CD14-positive monocyte (primary cell): ENCODE results near the gene FRMD4A. TPM values are rescaled to one million over a fixed set of nuclear protein-coding genes. Genes with fewer than 3 reads are reported as not detected.

Experiments
- DNase-seq, 3 donors: peaks; one replicate each; pipeline ENCODE4 v3.0.0-alpha.2; 2011 to 2022
- H2AFZ ChIP-seq: 2 replicates; pipeline ENCODE4 v1.6.0; 2012; ENCODE audit warnings: mild to moderate bottlenecking, low read depth, low read length, inconsistent platforms; ENCODE audit not compliant: insufficient read depth, poor library complexity, severe bottlenecking
- H3K27ac ChIP-seq, 2 donors: 1 replicate in 1 of 2; 2 replicates in 1 of 2; pipeline ENCODE4 v1.5.1; 2012 to 2013; ENCODE audit warnings: low read length in 2 of 2, control low read depth in 1 of 2, inconsistent platforms in 1 of 2, low read depth in 1 of 2, mild to moderate bottlenecking in 1 of 2
- H3K27me3 ChIP-seq, 2 donors: one replicate each; pipeline versions ENCODE4 v1.6.0 to v1.6.1; 2011 to 2013; ENCODE audit warnings: low read length in 2 of 2; ENCODE audit not compliant: control insufficient read depth in 2 of 2, insufficient read depth in 2 of 2
- H3K36me3 ChIP-seq, 2 donors: replicated peaks in 1 of 2; 1 replicate in 1 of 2; 2 replicates in 1 of 2; pipeline versions ENCODE4 v1.5.1 to v1.6.1; 2012 to 2013; ENCODE audit warnings: low read length in 2 of 2, control low read depth in 1 of 2, inconsistent platforms in 1 of 2, mild to moderate bottlenecking in 1 of 2; ENCODE audit not compliant: insufficient read depth in 2 of 2, control insufficient read depth in 1 of 2
- H3K4me1 ChIP-seq, 2 donors: 1 replicate in 1 of 2; 2 replicates in 1 of 2; pipeline versions ENCODE4 v1.5.1 to v1.6.1; 2012 to 2013; ENCODE audit warnings: low read length in 2 of 2, control low read depth in 1 of 2, inconsistent platforms in 1 of 2, mild to moderate bottlenecking in 1 of 2, moderate library complexity in 1 of 2; ENCODE audit not compliant: insufficient read depth in 2 of 2, control insufficient read depth in 1 of 2
- H3K4me2 ChIP-seq: replicated peaks from 2 replicates; pipeline ENCODE3; 2012; ENCODE audit warnings: low read length, moderate library complexity, mild to moderate bottlenecking; ENCODE audit not compliant: poor library complexity, severe bottlenecking; ENCODE audit errors: extremely low read depth
- H3K4me3 ChIP-seq, 3 experiments: fragments of 200-600 bp in 1 of 3; sonication (generic) in 1 of 3; replicated peaks in 1 of 3; 1 replicate in 2 of 3; 2 replicates in 1 of 3; pipeline ENCODE4 v1.5.1; 2011 to 2013; ENCODE audit warnings: low read length in 3 of 3, mild to moderate bottlenecking in 3 of 3, control low read depth in 2 of 3, low read depth in 2 of 3, inconsistent platforms in 1 of 3, moderate library complexity in 1 of 3
- H3K79me2 ChIP-seq: 2 replicates; pipeline ENCODE4 v1.6.0; 2012; ENCODE audit warnings: mild to moderate bottlenecking, control low read depth, inconsistent platforms, low read length, moderate library complexity; ENCODE audit not compliant: insufficient read depth
- H3K9ac ChIP-seq: 2 replicates; pipeline ENCODE4 v1.6.0; 2017; ENCODE audit warnings: low read length, mild to moderate bottlenecking; ENCODE audit not compliant: insufficient read depth, poor library complexity, severe bottlenecking
- H3K9me3 ChIP-seq, 2 donors: replicated peaks in 1 of 2; 1 replicate in 1 of 2; 2 replicates in 1 of 2; pipeline versions ENCODE4 v1.5.1 to v1.6.1; 2012 to 2013; ENCODE audit warnings: low read length in 2 of 2, control low read depth in 1 of 2; ENCODE audit not compliant: control insufficient read depth in 1 of 2, insufficient read depth in 1 of 2
- H4K20me1 ChIP-seq: 2 replicates; pipeline ENCODE4 v1.6.0; 2012; ENCODE audit warnings: mild to moderate bottlenecking, low read length, control low read depth, moderate library complexity; ENCODE audit not compliant: insufficient read depth
- H3K27ac Mint-ChIP-seq, 7 donors: one replicate each; pipeline ENCODE4 v1.8.0; 2020; ENCODE audit warnings: mild to moderate bottlenecking in 7 of 7, mixed read lengths in 7 of 7, moderate library complexity in 6 of 7, inconsistent platforms in 2 of 7
- H3K27me3 Mint-ChIP-seq, 3 donors: one replicate each; pipeline ENCODE4 v1.8.0; 2021 to 2022; ENCODE audit warnings: low read depth in 3 of 3, mild to moderate bottlenecking in 3 of 3, mixed read lengths in 3 of 3, moderate library complexity in 3 of 3, inconsistent platforms in 1 of 3
- H3K36me3 Mint-ChIP-seq, 2 donors: one replicate each; pipeline ENCODE4 v1.8.0; 2020; ENCODE audit warnings: mixed read lengths in 2 of 2, inconsistent platforms in 1 of 2, mild to moderate bottlenecking in 1 of 2
- H3K4me1 Mint-ChIP-seq: one replicate; pipeline ENCODE4 v1.8.0; 2020; ENCODE audit warnings: mild to moderate bottlenecking, mixed read lengths
- H3K4me3 Mint-ChIP-seq, 2 donors: one replicate each; pipeline ENCODE4 v1.8.0; 2020; ENCODE audit warnings: mild to moderate bottlenecking in 2 of 2, mixed read lengths in 2 of 2, moderate library complexity in 1 of 2
- H3K9me3 Mint-ChIP-seq, 7 donors: one replicate each; pipeline ENCODE4 v1.8.0; 2020 to 2022; ENCODE audit warnings: mixed read lengths in 7 of 7, mild to moderate bottlenecking in 6 of 7, moderate library complexity in 6 of 7, inconsistent platforms in 2 of 7
- WGBS: methylation state at CpG from one replicate; pipeline ENCODE4 v1.1.5; 2013; ENCODE audit warnings: missing lambda C conversion rate; ENCODE audit not compliant: insufficient coverage; 5-methylcytosine and 5-hydroxymethylcytosine counted together
- intact Hi-C, 2 donors: fragments of 100-400 bp; cut with micrococcal nuclease; formaldehyde crosslinking; loops; one replicate each; pipeline versions ENCODE4 v1.15.0 to v1.15.1; 2023
- polyA plus RNA-seq, 3 donors: library from polyadenylated mRNA; depleted of rRNA in 1 of 3; unstranded in 2 of 3; stranded (reverse) in 1 of 3; fragments of 300-500 nt in 2 of 3; fragments of >200 nt in 1 of 3; fragmentation: Illumina TruSeq in 2 of 3; gene quantifications; 1 replicate in 2 of 3; 2 replicates in 1 of 3; pipeline ENCODE4 v1.2.3, GENCODE V29; 2012 to 2021
- TF ChIP-seq, protein P1 (sequence below): fragments of 200-600 bp; IDR thresholded peaks from one replicate; pipeline ENCODE4 v1.8.0; 2022; ENCODE audit warnings: antibody characterized with exemption, mild to moderate bottlenecking

Gene FRMD4A
- polyA plus RNA-seq, 3 donors: 0.12 TPM; not detected in 2

GRCh38 chr10:14180911-14181566 lies 149.7 kb downstream of the FRMD4A start:
- Mint-ChIP-seq H3K4me3 (peak overlapping the region in 1 of 2 donors; percentile 41), H3K9me3 (peaks cover 0 to 6% (median 3%) of the 10 kb centered on the region in 7 donors), H3K36me3 (no peaks in the 10 kb centered on the region), H3K4me1 (peaks cover 22% of the 10 kb centered on the region), H3K27me3 (peaks cover 27 to 42% (median 40%) of the 10 kb centered on the region in 3 donors), H3K27ac (no peak overlapping the region)
- no peaks in the 10 kb centered on the region for H3K79me2 ChIP-seq
- H3K9ac ChIP-seq: no peak overlapping the region
- no peak for DNase-seq
- H3K4me2 ChIP-seq: no peak overlapping the region
- peaks cover 19 to 39% of the 10 kb centered on the region in 2 donors for H3K27me3 ChIP-seq
- no peak overlapping the region for H3K27ac ChIP-seq
- H4K20me1 ChIP-seq: no peaks in the 10 kb centered on the region
- no peak overlapping the region for H2AFZ ChIP-seq
- H3K9me3 ChIP-seq: no peaks in the 10 kb centered on the region
- H3K4me1 ChIP-seq: peaks cover 7 to 18% of the 10 kb centered on the region in 2 donors
- no peaks in the 10 kb centered on the region for H3K36me3 ChIP-seq
- intact Hi-C loops: no loop called here
- H3K4me3 ChIP-seq: no peak overlapping the region
- TF ChIP-seq, protein P1, sequence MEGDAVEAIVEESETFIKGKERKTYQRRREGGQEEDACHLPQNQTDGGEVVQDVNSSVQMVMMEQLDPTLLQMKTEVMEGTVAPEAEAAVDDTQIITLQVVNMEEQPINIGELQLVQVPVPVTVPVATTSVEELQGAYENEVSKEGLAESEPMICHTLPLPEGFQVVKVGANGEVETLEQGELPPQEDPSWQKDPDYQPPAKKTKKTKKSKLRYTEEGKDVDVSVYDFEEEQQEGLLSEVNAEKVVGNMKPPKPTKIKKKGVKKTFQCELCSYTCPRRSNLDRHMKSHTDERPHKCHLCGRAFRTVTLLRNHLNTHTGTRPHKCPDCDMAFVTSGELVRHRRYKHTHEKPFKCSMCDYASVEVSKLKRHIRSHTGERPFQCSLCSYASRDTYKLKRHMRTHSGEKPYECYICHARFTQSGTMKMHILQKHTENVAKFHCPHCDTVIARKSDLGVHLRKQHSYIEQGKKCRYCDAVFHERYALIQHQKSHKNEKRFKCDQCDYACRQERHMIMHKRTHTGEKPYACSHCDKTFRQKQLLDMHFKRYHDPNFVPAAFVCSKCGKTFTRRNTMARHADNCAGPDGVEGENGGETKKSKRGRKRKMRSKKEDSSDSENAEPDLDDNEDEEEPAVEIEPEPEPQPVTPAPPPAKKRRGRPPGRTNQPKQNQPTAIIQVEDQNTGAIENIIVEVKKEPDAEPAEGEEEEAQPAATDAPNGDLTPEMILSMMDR: no peak
- WGBS: 0% methylated on average over 3 of the region's 13 CpGs

- no peak overlapping the region for H2AFZ ChIP-seq
- Mint-ChIP-seq H3K27ac (no peak overlapping the region), H3K4me3 (no peak overlapping the region), H3K36me3 (no peaks in the 10 kb centered on the region), H3K9me3 (peaks cover 0 to 9% (median 0%) of the 10 kb centered on the region in 7 donors), H3K4me1 (peaks cover 11% of the 10 kb centered on the region), H3K27me3 (peaks cover 42 to 55% (median 51%) of the 10 kb centered on the region in 3 donors)
- H3K79me2 ChIP-seq: no peaks in the 10 kb centered on the region
- H3K36me3 ChIP-seq: no peaks in the 10 kb centered on the region
- H3K4me1 ChIP-seq: peaks cover 0 to 7% of the 10 kb centered on the region in 2 donors
- H3K27ac ChIP-seq: no peak overlapping the region
- TF ChIP-seq, protein P1: no peak
- H3K9ac ChIP-seq: no peak overlapping the region
- intact Hi-C loops: no loop called here
- H4K20me1 ChIP-seq: no peaks in the 10 kb centered on the region
- peak in 2 of 3 donors; percentile 30 to 48 for DNase-seq
- WGBS: no CpG with 5 or more reads among the region's 2 CpGs
- no peak overlapping the region for H3K4me2 ChIP-seq
- H3K9me3 ChIP-seq: no peaks in the 10 kb centered on the region
- H3K4me3 ChIP-seq: no peak overlapping the region
- peaks cover 33 to 56% of the 10 kb centered on the region in 2 donors for H3K27me3 ChIP-seq
Observed at GRCh38 chr10:14179251-14179650, 151.5 kb downstream of the FRMD4A start.
